H9 (cell line): ENCODE results near the gene OR2Y1. TPM values are rescaled to one million over a fixed set of nuclear protein-coding genes. Genes with fewer than 3 reads are reported as not detected.

ENCODE experiments used
- DNase-seq: peaks from one replicate; pipeline ENCODE4 v3.0.0-alpha.2; 2017
- H2AFZ ChIP-seq: one replicate; pipeline ENCODE4 v1.6.1; 2013; ENCODE audit warnings: mild to moderate bottlenecking, low read length, control low read depth, moderate library complexity
- H2AK5ac ChIP-seq: 2 replicates; pipeline ENCODE4 v1.6.1; 2013; ENCODE audit warnings: low read length, control low read depth, mixed read lengths; ENCODE audit not compliant: insufficient read length
- H2BK120ac ChIP-seq: one replicate; pipeline ENCODE4 v1.6.1; 2013; ENCODE audit warnings: low read depth, mild to moderate bottlenecking, low read length, control low read depth, inconsistent platforms; ENCODE audit not compliant: poor library complexity, severe bottlenecking
- H2BK12ac ChIP-seq: 2 replicates; pipeline ENCODE4 v1.6.1; 2013; ENCODE audit warnings: low read length, control low read depth, mixed read lengths, low read depth; ENCODE audit not compliant: insufficient read length
- H2BK15ac ChIP-seq: 2 replicates; pipeline ENCODE4 v1.6.1; 2013; ENCODE audit warnings: low read depth, low read length, control low read depth
- H2BK20ac ChIP-seq: one replicate; pipeline ENCODE4 v1.6.1; 2013; ENCODE audit warnings: low read depth, mild to moderate bottlenecking, low read length, control low read depth, inconsistent platforms; ENCODE audit not compliant: poor library complexity, severe bottlenecking
- H2BK5ac ChIP-seq: 2 replicates; pipeline ENCODE4 v1.6.1; 2013; ENCODE audit warnings: low read length, control low read depth, mixed read lengths; ENCODE audit not compliant: insufficient read length
- H3K14ac ChIP-seq: 2 replicates; pipeline ENCODE4 v1.6.1; 2013; ENCODE audit warnings: low read length, control low read depth; ENCODE audit not compliant: insufficient read depth
- H3K18ac ChIP-seq: 2 replicates; pipeline ENCODE4 v1.6.1; 2013; ENCODE audit warnings: low read depth, mild to moderate bottlenecking, mixed read lengths, low read length, control low read depth; ENCODE audit not compliant: insufficient read length
- H3K23ac ChIP-seq: 2 replicates; pipeline ENCODE4 v1.6.1; 2013; ENCODE audit warnings: low read length, control low read depth, mixed read lengths, low read depth; ENCODE audit not compliant: insufficient read length
- H3K23me2 ChIP-seq: 2 replicates; pipeline ENCODE4 v1.6.1; 2013; ENCODE audit warnings: low read depth, mild to moderate bottlenecking, mixed read lengths, low read length, control low read depth; ENCODE audit not compliant: insufficient read length, poor library complexity, severe bottlenecking
- H3K27ac ChIP-seq: 2 replicates; pipeline ENCODE4 v1.5.1; 2013; ENCODE audit warnings: low read length, control low read depth, mixed read lengths, low read depth; ENCODE audit not compliant: insufficient read length
- H3K27me3 ChIP-seq: 2 replicates; pipeline ENCODE4 v1.6.1; 2013; ENCODE audit warnings: low read length, control low read depth, inconsistent platforms; ENCODE audit not compliant: insufficient read depth
- H3K4ac ChIP-seq: 2 replicates; pipeline ENCODE4 v1.6.1; 2013; ENCODE audit warnings: low read depth, mild to moderate bottlenecking, control low read depth, inconsistent platforms, low read length, moderate library complexity
- H3K4me1 ChIP-seq: 2 replicates; pipeline ENCODE4 v1.6.1; 2013; ENCODE audit warnings: low read length, control low read depth, inconsistent platforms; ENCODE audit not compliant: insufficient read depth
- H3K4me2 ChIP-seq: 2 replicates; pipeline ENCODE4 v1.6.1; 2013; ENCODE audit warnings: low read length, control low read depth, mixed read lengths; ENCODE audit not compliant: insufficient read length, insufficient read depth
- H3K56ac ChIP-seq: 2 replicates; pipeline ENCODE4 v1.6.1; 2013; ENCODE audit warnings: low read depth, mild to moderate bottlenecking, mixed read lengths, low read length, control low read depth; ENCODE audit not compliant: insufficient read length
- H3K79me1 ChIP-seq: 2 replicates; pipeline ENCODE4 v1.6.1; 2013; ENCODE audit warnings: low read depth, mild to moderate bottlenecking, moderate library complexity, low read length, control low read depth, inconsistent platforms; ENCODE audit not compliant: insufficient read depth, poor library complexity, severe bottlenecking
- H3K79me2 ChIP-seq: 2 replicates; pipeline ENCODE4 v1.6.1; 2013; ENCODE audit warnings: low read length, control low read depth, inconsistent platforms; ENCODE audit not compliant: insufficient read depth
- H3K9ac ChIP-seq: 2 replicates; pipeline ENCODE4 v1.6.1; 2013; ENCODE audit warnings: low read length, control low read depth, mixed read lengths; ENCODE audit not compliant: insufficient read length; ENCODE audit errors: extremely low read depth
- H3K9me3 ChIP-seq: one replicate; pipeline ENCODE4 v1.6.1; 2013; ENCODE audit warnings: low read depth, low read length, inconsistent platforms; ENCODE audit not compliant: control insufficient read depth
- H3T11ph ChIP-seq: one replicate; pipeline ENCODE4 v1.6.1; 2013; ENCODE audit warnings: mild to moderate bottlenecking, low read length, control low read depth, inconsistent platforms
- H4K20me1 ChIP-seq: one replicate; pipeline ENCODE4 v1.6.1; 2013; ENCODE audit not compliant: control insufficient read depth, insufficient read length, insufficient read depth
- H4K5ac ChIP-seq: 2 replicates; pipeline ENCODE4 v1.6.1; 2013; ENCODE audit warnings: low read depth, mild to moderate bottlenecking, mixed read lengths, low read length, control low read depth; ENCODE audit not compliant: insufficient read length
- H4K8ac ChIP-seq: replicated peaks from 2 replicates; pipeline ENCODE4 v1.6.1; 2013; ENCODE audit warnings: low read length, control low read depth, mixed read lengths, low read depth; ENCODE audit not compliant: insufficient read length
- H4K91ac ChIP-seq: 2 replicates; pipeline ENCODE4 v1.6.1; 2013; ENCODE audit warnings: low read depth, mild to moderate bottlenecking, moderate library complexity, mixed read lengths, low read length, control low read depth; ENCODE audit not compliant: insufficient read length
- H3K27ac Mint-ChIP-seq, 3 experiments: 2 replicates in 2 of 3; 3 replicates in 1 of 3; pipeline ENCODE4 v1.8.0; 2020 to 2021; ENCODE audit warnings: mixed read lengths in 3 of 3, mild to moderate bottlenecking in 1 of 3, moderate library complexity in 1 of 3
- H3K27me3 Mint-ChIP-seq: 2 replicates; pipeline ENCODE4 v1.8.0; 2021; ENCODE audit warnings: low read depth, mild to moderate bottlenecking, moderate library complexity, mixed read lengths
- H3K36me3 Mint-ChIP-seq, 3 experiments: 2 replicates in 2 of 3; 3 replicates in 1 of 3; pipeline ENCODE4 v1.8.0; 2020 to 2021; ENCODE audit warnings: low read depth in 3 of 3, mixed read lengths in 3 of 3; ENCODE audit not compliant: insufficient read depth in 1 of 3
- H3K4me1 Mint-ChIP-seq, 2 experiments: 2 replicates each; pipeline ENCODE4 v1.8.0; 2020; ENCODE audit warnings: mixed read lengths in 2 of 2
- H3K4me3 Mint-ChIP-seq, 2 experiments: 2 replicates in 1 of 2; 3 replicates in 1 of 2; pipeline ENCODE4 v1.8.0; 2020 to 2021; ENCODE audit warnings: mild to moderate bottlenecking in 2 of 2, mixed read lengths in 2 of 2, moderate library complexity in 1 of 2
- H3K9me3 Mint-ChIP-seq, 2 experiments: 2 replicates in 1 of 2; 3 replicates in 1 of 2; pipeline ENCODE4 v1.8.0; 2020; ENCODE audit warnings: mild to moderate bottlenecking in 2 of 2, mixed read lengths in 2 of 2, moderate library complexity in 1 of 2
- WGBS: extraction: QIAGEN DNeasy Blood & Tissue Kit; methylation state at CpG from one replicate; pipeline ENCODE4 v1.1.7; 2013; ENCODE audit warnings: missing lambda C conversion rate, low lambda C conversion rate, mixed read lengths; ENCODE audit not compliant: insufficient read length; ENCODE audit errors: extremely low coverage; 5-methylcytosine and 5-hydroxymethylcytosine counted together
- total RNA-seq: library from RNA; stranded (reverse); gene quantifications from 2 replicates; pipeline ENCODE4 v1.2.1, GENCODE V29; 2021
- TF ChIP-seq, protein P1 (sequence below): fragments of 200-600 bp; sonication (generic); conservative IDR thresholded peaks from 3 replicates; pipeline ENCODE4 v1.8.0; 2021; ENCODE audit warnings: antibody characterized with exemption, mild to moderate bottlenecking

OR2Y1 gene
- total RNA-seq, 1 experiment from 2014 or later, result not detected

DNA sequence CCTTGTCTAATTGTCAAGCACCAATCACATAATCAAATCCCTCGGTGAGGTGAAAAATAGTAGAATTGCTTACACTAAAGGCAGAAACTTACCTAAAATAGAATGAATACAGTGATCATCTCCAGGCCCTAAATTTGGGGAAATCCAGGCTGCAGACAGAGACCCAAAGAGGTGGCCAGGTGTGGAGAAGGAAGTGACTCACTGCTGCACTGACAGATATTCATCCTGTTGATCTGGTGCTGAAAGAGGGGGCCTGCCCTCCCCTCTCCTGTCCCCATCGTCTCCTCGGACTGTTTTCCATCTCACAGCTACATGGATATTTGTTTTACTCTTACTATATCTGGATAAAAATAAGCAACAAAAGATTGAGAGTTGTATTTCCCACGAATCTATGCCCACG is 15.9 kb downstream of the OR2Y1 start:
- Histone ChIP-seq H2BK5ac (no peak overlapping the region), H2BK15ac (no peak overlapping the region), H3K9ac (no peak overlapping the region), H2BK120ac (no peak overlapping the region), H2BK20ac (no peak overlapping the region), H3K27me3 (no peaks in the 10 kb centered on the region; the same call in 1 of the 2 replicates), H3K79me1 (no peaks in the 10 kb centered on the region), H2AK5ac (no peak overlapping the region), H4K91ac (no peak overlapping the region), H4K5ac (no peak overlapping the region), H3K4me2 (no peak overlapping the region), H3K4me1 (no peaks in the 10 kb centered on the region), H2BK12ac (no peak overlapping the region), H3K4ac (no peak overlapping the region), H4K8ac (no peak overlapping the region), H3K79me2 (no peaks in the 10 kb centered on the region), H3T11ph (no peak overlapping the region), H3K23ac (no peak overlapping the region), H4K20me1 (no peaks in the 10 kb centered on the region), H3K14ac (no peak overlapping the region), H3K56ac (no peak overlapping the region), H3K23me2 (no peaks in the 10 kb centered on the region), H2AFZ (no peak overlapping the region), H3K18ac (no peak overlapping the region), H3K27ac (no peak overlapping the region), H3K9me3 (no peaks in the 10 kb centered on the region)
- no peaks in the 10 kb centered on the region for H3K36me3 Mint-ChIP-seq
- H3K27me3 Mint-ChIP-seq, result no peaks in the 10 kb centered on the region
- WGBS, result no CpG with 5 or more reads among the region's 5 CpGs
- H3K4me3 Mint-ChIP-seq, result no peak overlapping the region
- no peaks in the 10 kb centered on the region for H3K4me1 Mint-ChIP-seq
- H3K27ac Mint-ChIP-seq, result no peak overlapping the region
- no peak for DNase-seq
- H3K9me3 Mint-ChIP-seq, result peaks cover 0 to 9% of the 10 kb centered on the region in 2 experiments; a peak in 1 of 5 replicates
- TF ChIP-seq, protein P1, sequence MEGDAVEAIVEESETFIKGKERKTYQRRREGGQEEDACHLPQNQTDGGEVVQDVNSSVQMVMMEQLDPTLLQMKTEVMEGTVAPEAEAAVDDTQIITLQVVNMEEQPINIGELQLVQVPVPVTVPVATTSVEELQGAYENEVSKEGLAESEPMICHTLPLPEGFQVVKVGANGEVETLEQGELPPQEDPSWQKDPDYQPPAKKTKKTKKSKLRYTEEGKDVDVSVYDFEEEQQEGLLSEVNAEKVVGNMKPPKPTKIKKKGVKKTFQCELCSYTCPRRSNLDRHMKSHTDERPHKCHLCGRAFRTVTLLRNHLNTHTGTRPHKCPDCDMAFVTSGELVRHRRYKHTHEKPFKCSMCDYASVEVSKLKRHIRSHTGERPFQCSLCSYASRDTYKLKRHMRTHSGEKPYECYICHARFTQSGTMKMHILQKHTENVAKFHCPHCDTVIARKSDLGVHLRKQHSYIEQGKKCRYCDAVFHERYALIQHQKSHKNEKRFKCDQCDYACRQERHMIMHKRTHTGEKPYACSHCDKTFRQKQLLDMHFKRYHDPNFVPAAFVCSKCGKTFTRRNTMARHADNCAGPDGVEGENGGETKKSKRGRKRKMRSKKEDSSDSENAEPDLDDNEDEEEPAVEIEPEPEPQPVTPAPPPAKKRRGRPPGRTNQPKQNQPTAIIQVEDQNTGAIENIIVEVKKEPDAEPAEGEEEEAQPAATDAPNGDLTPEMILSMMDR, result no peak
